K562 (cell line): Measurements from ENCODE around the gene CLNK. TPM values are rescaled to one million over a fixed set of nuclear protein-coding genes. Genes with fewer than 3 reads are reported as not detected.

Experiments
- ATAC-seq: fragments of 200-7000 bp; cut with Tn5 transposase; 3 replicates; pipeline ENCODE4 v1.9.1; 2020; ENCODE audit warnings: moderate library complexity
- BruUV-seq: library from RNA; stranded (reverse); fragments of 400-500 nt; replicated peaks from 2 replicates; lab custom pipeline; 2021; lab: Mats Ljungman, UMichigan
- CTCF ChIA-PET: fragments of 300-600 bp; formaldehyde crosslinking; extraction: SDS; loops from one replicate; lab custom pipeline; 2021; ENCODE audit warnings: low intra/inter-chr PET ratio; lab: Yijun Ruan, JAX
- POLR2A ChIA-PET: fragments of 300-600, 350-650 bp; sonication (Branson Sonifier 250); formaldehyde crosslinking; extraction: SDS; loops from one replicate; lab custom pipeline; 2021; ENCODE audit warnings: antibody characterized with exemption, inconsistent platforms; lab: Yijun Ruan, JAX
- DNase-seq, 4 experiments: peaks; one replicate each; pipeline versions ENCODE4 v3.0.0 to v3.0.0-alpha.2; 2011 to 2018; ENCODE audit warnings: low spot score in 3 of 4, mixed read lengths in 3 of 4; ENCODE audit errors: extremely low read depth in 1 of 4
- FAIRE-seq: peaks from 2 replicates; lab custom pipeline; 2011; peaks lifted over from hg19 to GRCh38; lab: Jason Lieb, UNC
- H2AFZ ChIP-seq: 2 replicates; pipeline ENCODE4 v1.6.0; 2011; ENCODE audit warnings: low read depth, low read length, control low read depth, inconsistent platforms
- H3K27ac ChIP-seq: fragments of 200-600 bp; 3 replicates; pipeline ENCODE4 v1.8.0; 2011; ENCODE audit warnings: low read depth, mild to moderate bottlenecking, control low read depth, inconsistent platforms, low read length, moderate library complexity, mixed read lengths; ENCODE audit errors: extremely low read depth
- H3K27me3 ChIP-seq, 2 experiments: fragments of 300-600 bp in 1 of 2; 2 replicates in 1 of 2; 3 replicates in 1 of 2; pipeline versions ENCODE4 v1.6.0 to v1.8.0; 2011; ENCODE audit warnings: inconsistent platforms in 2 of 2, low read length in 2 of 2, mild to moderate bottlenecking in 1 of 2, mixed read lengths in 1 of 2, moderate library complexity in 1 of 2; ENCODE audit not compliant: control insufficient read depth in 2 of 2, insufficient read depth in 2 of 2
- H3K36me3 ChIP-seq: fragments of 300-600 bp; 3 replicates; pipeline ENCODE4 v1.8.0; 2011; ENCODE audit warnings: mild to moderate bottlenecking, low read length, inconsistent platforms; ENCODE audit not compliant: control insufficient read depth, insufficient read depth
- H3K4me1 ChIP-seq, 2 experiments: fragments of 200-600 bp in 1 of 2; replicated peaks in 1 of 2; 2 replicates in 1 of 2; 3 replicates in 1 of 2; pipeline versions ENCODE4 v1.5.1 to v1.8.0; 2011; ENCODE audit warnings: inconsistent platforms in 2 of 2, low read length in 2 of 2, mild to moderate bottlenecking in 1 of 2, mixed read lengths in 1 of 2, moderate library complexity in 1 of 2; ENCODE audit not compliant: control insufficient read depth in 2 of 2, insufficient read depth in 2 of 2
- H3K4me2 ChIP-seq: 2 replicates; pipeline ENCODE4 v1.6.1; 2011; ENCODE audit warnings: low read length, control low read depth, inconsistent platforms, mixed read lengths; ENCODE audit not compliant: insufficient read depth
- H3K4me3 ChIP-seq: fragments of 200-600 bp; sonication (generic), shearing (Covaris generic); 2 replicates; pipeline ENCODE4 v1.5.1; 2016; ENCODE audit warnings: control low read depth, inconsistent platforms
- H3K79me2 ChIP-seq: fragments of 200-600 bp; 3 replicates; pipeline ENCODE4 v1.8.0; 2011; ENCODE audit warnings: low read length, inconsistent platforms; ENCODE audit not compliant: control insufficient read depth, insufficient read depth
- H3K9ac ChIP-seq, 2 experiments: 2 replicates each; pipeline versions ENCODE4 v1.6.0 to v1.6.1; 2011; ENCODE audit warnings: low read depth in 2 of 2, low read length in 2 of 2, control low read depth in 1 of 2, inconsistent platforms in 1 of 2, mild to moderate bottlenecking in 1 of 2, mixed read lengths in 1 of 2; ENCODE audit not compliant: insufficient read depth in 1 of 2
- H3K9me1 ChIP-seq: one replicate; pipeline ENCODE4 v1.6.0; 2011; ENCODE audit warnings: inconsistent platforms, mild to moderate bottlenecking, low read length, moderate library complexity; ENCODE audit not compliant: control insufficient read depth, insufficient read depth
- H3K9me3 ChIP-seq: replicated peaks from 2 replicates; pipeline ENCODE4 v1.5.1; 2011; ENCODE audit warnings: low read depth, low read length, inconsistent platforms; ENCODE audit not compliant: control insufficient read depth, insufficient read depth
- H4K20me1 ChIP-seq: replicated peaks from 2 replicates; pipeline ENCODE4 v1.6.1; 2011; ENCODE audit warnings: low read length, inconsistent platforms, mixed read lengths; ENCODE audit not compliant: control insufficient read depth, insufficient read depth
- ARID1B ChIP-seq: fragments of 450-650 bp; IDR thresholded peaks from 2 replicates; pipeline ENCODE4 v1.6.1; 2016; ENCODE audit warnings: antibody characterized with exemption, mild to moderate bottlenecking, inconsistent platforms
- CBFA2T3 ChIP-seq: fragments of 450-650 bp; IDR thresholded peaks from 2 replicates; pipeline ENCODE4 v1.6.1; 2017
- CTBP1 ChIP-seq: fragments of 450-650 bp; IDR thresholded peaks from 2 replicates; pipeline ENCODE4 v1.6.1; 2016; ENCODE audit warnings: borderline replicate concordance
- CXXC5 ChIP-seq: fragments of 250-450 bp; sonication (Bioruptor Pico); IDR thresholded peaks from 2 replicates; pipeline ENCODE4 v1.8.0; 2022; ENCODE audit warnings: inconsistent platforms, mild to moderate bottlenecking, moderate library complexity
- DEAF1 ChIP-seq: fragments of 450-650 bp; formaldehyde crosslinking; IDR thresholded peaks from 2 replicates; pipeline ENCODE4 v1.4.0; 2020; ENCODE audit warnings: mild to moderate bottlenecking, moderate library complexity
- DPF2 ChIP-seq: fragments of 450-650 bp; IDR thresholded peaks from 2 replicates; pipeline ENCODE4 v1.6.1; 2016
- EP300 ChIP-seq: IDR thresholded peaks from 2 replicates; pipeline ENCODE4 v1.6.1; 2012; ENCODE audit warnings: low read length, improper control_type of control experiment
- FOXK2 ChIP-seq, 2 experiments: fragments of 450-650 bp; IDR thresholded peaks in 1 of 2; conservative IDR thresholded peaks in 1 of 2; 2 replicates each; pipeline ENCODE4 v1.6.1; 2016; ENCODE audit warnings: low read depth in 2 of 2, mild to moderate bottlenecking in 1 of 2
- GABPB2 ChIP-seq: fragments of 250-450 bp; sonication (Bioruptor Pico); conservative IDR thresholded peaks from 2 replicates; pipeline ENCODE4 v1.5.1; 2021; ENCODE audit warnings: mild to moderate bottlenecking
- KDM4B ChIP-seq, 2 experiments: fragments of 450-650 bp in 1 of 2; sonication (generic) in 1 of 2; IDR thresholded peaks; 2 replicates each; pipeline ENCODE4 v1.6.1; 2016 to 2017; ENCODE audit warnings: borderline replicate concordance in 2 of 2, antibody characterized with exemption in 1 of 2, low read depth in 1 of 2, mild to moderate bottlenecking in 1 of 2
- NCOR1 ChIP-seq: fragments of 450-650 bp; IDR thresholded peaks from 2 replicates; pipeline ENCODE4 v1.6.1; 2016; ENCODE audit warnings: mild to moderate bottlenecking, moderate library complexity
- NR4A1 ChIP-seq, 2 experiments: fragments of 250-450 bp in 1 of 2; fragments of 450-650 bp in 1 of 2; sonication (Bioruptor Pico) in 1 of 2; IDR thresholded peaks; 2 replicates each; pipeline versions ENCODE4 v1.4.0 to v1.6.1; 2016 to 2020; ENCODE audit warnings: mild to moderate bottlenecking in 2 of 2, missing compliant biosample characterization in 1 of 2, missing genetic modification characterization in 1 of 2, moderate library complexity in 1 of 2
- PML ChIP-seq: IDR thresholded peaks from 2 replicates; pipeline ENCODE4 v1.6.1; 2012; ENCODE audit warnings: low read length, inconsistent platforms
- POLR2B ChIP-seq: fragments of 450-650 bp; IDR thresholded peaks from 2 replicates; pipeline ENCODE4 v1.6.1; 2018; ENCODE audit warnings: low read depth; ENCODE audit not compliant: partially characterized antibody
- RCOR1 ChIP-seq, 2 experiments: IDR thresholded peaks; 2 replicates each; pipeline ENCODE4 v1.6.1; 2012; ENCODE audit warnings: low read depth in 2 of 2, low read length in 2 of 2, borderline replicate concordance in 1 of 2, improper control_type of control experiment in 1 of 2
- RNF2 ChIP-seq: sonication (generic); IDR thresholded peaks from 2 replicates; pipeline ENCODE4 v1.6.1; 2016
- SMARCA4 ChIP-seq: fragments of 450-650 bp; IDR thresholded peaks from 2 replicates; pipeline ENCODE4 v1.6.1; 2016
- TCF3 ChIP-seq: sonication (generic); formaldehyde crosslinking; IDR thresholded peaks from 2 replicates; pipeline ENCODE4 v1.4.0; 2020; ENCODE audit warnings: mild to moderate bottlenecking, missing genetic modification reagents
- TEAD1 ChIP-seq, 2 experiments: fragments of 450-650 bp in 1 of 2; sonication (generic) in 1 of 2; formaldehyde crosslinking; IDR thresholded peaks; 2 replicates each; pipeline versions ENCODE4 v1.4.0 to v1.8.0; 2020 to 2022; ENCODE audit warnings: mild to moderate bottlenecking in 2 of 2, missing genetic modification reagents in 1 of 2
- TEAD4 ChIP-seq, 2 experiments: sonication (generic) in 1 of 2; formaldehyde crosslinking in 1 of 2; IDR thresholded peaks; 2 replicates each; pipeline versions ENCODE4 v1.6.1 to v1.8.0; 2012 to 2022; ENCODE audit warnings: borderline replicate concordance in 1 of 2, inconsistent platforms in 1 of 2, low read length in 1 of 2, mild to moderate bottlenecking in 1 of 2, missing genetic modification reagents in 1 of 2
- ZNF551 ChIP-seq: fragments of 250-450 bp; sonication (Bioruptor Pico); IDR thresholded peaks from 2 replicates; pipeline ENCODE4 v1.5.0; 2021; ENCODE audit warnings: mild to moderate bottlenecking, moderate library complexity
- ZNF79 ChIP-seq: fragments of 250-450 bp; sonication (Bioruptor Pico); IDR thresholded peaks from 2 replicates; pipeline ENCODE4 v1.4.0; 2020; ENCODE audit warnings: low read depth, mild to moderate bottlenecking, moderate library complexity
- WGBS: fragments of 100-300 bp; shearing (Covaris generic); methylation state at CpG from one replicate; pipeline ENCODE4 v1.1.6; 2016; ENCODE audit warnings: low coverage, mixed read lengths; ENCODE audit not compliant: insufficient coverage; ENCODE audit errors: missing lambda C conversion rate; 5-methylcytosine and 5-hydroxymethylcytosine counted together
- in situ Hi-C: fragments of 300-500 bp; cut with MboI; formaldehyde crosslinking; loops from 4 replicates; pipeline ENCODE4 v1.15.0; 2018; ENCODE audit warnings: inconsistent platforms, mixed read lengths
- intact Hi-C: fragments of 100-400 bp; cut with micrococcal nuclease; formaldehyde crosslinking; loops from 2 replicates; pipeline ENCODE4 v1.14.2; 2022
- polyA plus RNA-seq, 8 experiments: library from polyadenylated mRNA; depleted of rRNA in 4 of 8; stranded (reverse) in 5 of 8; unstranded in 3 of 8; fragments of >200 nt; fragmentation: Nextera tagmentation in 2 of 8; fragmentation: Illumina TruSeq in 1 of 8; extraction: Ambion mirVana in 2 of 8; extraction: Trizol in 1 of 8; gene quantifications; 2 replicates each; pipeline versions ENCODE4 v1.2.1 to v1.2.3, GENCODE V29; 2011 to 2014; ENCODE audit warnings: inconsistent platforms in 1 of 8, missing spikeins in 1 of 8
- total RNA-seq, 7 experiments: library from RNA; depleted of rRNA in 6 of 7; stranded (reverse); fragments of >200 nt in 6 of 7; fragmentation: Illumina TruSeq in 2 of 7; extraction: Trizol in 2 of 7; gene quantifications; 2 replicates each; pipeline versions ENCODE4 v1.2.1 to v1.2.3, GENCODE V29; 2011 to 2021; ENCODE audit warnings: low replicate concordance in 1 of 7

The CLNK gene
- total and polyA plus RNA-seq, 9 of the 15 experiments (the other 6 are each of a cell fraction or from before 2014, with no cell fraction given), result not detected

DNA sequence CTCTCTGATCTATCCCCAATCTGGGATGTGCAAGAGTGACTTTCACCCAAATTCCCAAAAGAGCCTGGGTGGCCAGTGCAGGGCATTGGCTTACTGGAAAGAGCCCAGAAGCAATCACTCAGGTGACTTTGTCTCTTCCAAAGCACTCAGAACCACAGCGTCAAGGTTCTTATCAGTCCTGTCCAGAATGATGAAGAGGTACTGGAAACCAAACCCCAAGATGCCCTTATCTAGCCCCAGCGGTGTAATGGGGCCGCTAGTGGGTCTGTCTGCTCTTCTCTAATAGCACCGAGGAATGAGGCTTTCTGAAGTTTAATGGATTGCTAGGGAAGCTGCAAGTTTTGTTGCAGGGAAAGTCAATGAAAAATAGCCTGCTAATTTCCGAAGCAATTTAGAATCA, 21.6 kb downstream of the CLNK start:
- H4K20me1 ChIP-seq, result no peaks in the 10 kb centered on the region
- ChIA-PET CTCF (no interaction called here), POLR2A (no interaction called here)
- no peak overlapping the region for H3K27ac ChIP-seq
- H3K9ac ChIP-seq, result no peak overlapping the region
- BruUV-seq, result no TSS peak
- DNase-seq, result peak; percentile 28 to 61 (median 42)
- H3K36me3 ChIP-seq, result no peaks in the 10 kb centered on the region
- peaks cover 0 to 6% of the 10 kb centered on the region in 2 experiments; a peak in 2 of 5 replicates for H3K4me1 ChIP-seq
- H3K9me1 ChIP-seq, result no peaks in the 10 kb centered on the region
- H3K9me3 ChIP-seq, result no peaks in the 10 kb centered on the region
- 2% methylated on average over 5 of the region's 5 CpGs for WGBS
- in situ Hi-C loops (no loop called here), intact Hi-C loops (no loop called here)
- no peak overlapping the region for H2AFZ ChIP-seq
- H3K4me2 ChIP-seq, result peak overlapping the region; percentile 10; the same call in 1 of the 2 replicates
- no peaks in the 10 kb centered on the region for H3K79me2 ChIP-seq
- FAIRE-seq, result peak; percentile 64
- peak; percentile 75 for ATAC-seq
- H3K4me3 ChIP-seq, result no peak overlapping the region
- no peaks in the 10 kb centered on the region for H3K27me3 ChIP-seq
- TF ChIP-seq GABPB2 (CRISPR knock-in tag) (no peak), TEAD4 (IDR thresholded peaks at IDR 0.05; ENCODE audit: low read length) (peak; percentile 64; the same call in 1 of the 2 replicates), TEAD4 (CRISPR knock-in tag; IDR thresholded peaks at IDR 0.05; ENCODE audit: borderline replicate concordance) (no peak), TEAD1 (CRISPR knock-in tag; IDR thresholded peaks at IDR 0.05) (peak in 1 of 2 experiments; percentile 56; a peak in 1 of 4 replicates), ZNF79 (CRISPR knock-in tag) (no peak), RNF2 (no peak), ZNF551 (CRISPR knock-in tag) (no peak), ARID1B (peak; percentile 59), DPF2 (0 out of 2 replicates have a peak, but pooled peaks have one; percentile 35), CXXC5 (CRISPR knock-in tag) (peak; percentile 31; the same call in 1 of the 2 replicates), RCOR1 (IDR thresholded peaks at IDR 0.05; ENCODE audit: borderline replicate concordance in 1 of 2, low read depth in 2 of 2, low read length in 2 of 2) (peak in 1 of 2 experiments; percentile 18; a peak in 1 of 4 replicates), CTBP1 (peak; percentile 17; the same call in 1 of the 2 replicates), TCF3 (CRISPR knock-in tag) (peak; percentile 35; the same call in 1 of the 2 replicates), PML (0 out of 2 replicates have a peak, but pooled peaks have one; percentile 27), NR4A1 (CRISPR knock-in tag; IDR thresholded peaks at IDR 0.05) (no peak), NR4A1 (tag; IDR thresholded peaks at IDR 0.05) (0 out of 2 replicates have a peak, but pooled peaks have one; percentile 34), FOXK2 (conservative IDR thresholded peaks at IDR 0.05 in 1 of 2, IDR thresholded peaks at IDR 0.05 in 1 of 2; ENCODE audit: low read depth in 2 of 2) (no peak), CBFA2T3 (peak; percentile 72), DEAF1 (CRISPR knock-in tag) (no peak), EP300 (0 out of 2 replicates have a peak, but pooled peaks have one; percentile 25), NCOR1 (peak; percentile 15; the same call in 1 of the 2 replicates), SMARCA4 (0 out of 2 replicates have a peak, but pooled peaks have one; percentile 36), KDM4B (IDR thresholded peaks at IDR 0.05; ENCODE audit: borderline replicate concordance in 2 of 2, low read depth in 1 of 2) (no peak), POLR2B (no peak)
